ENCODE data around the gene HES3.
"Not testable (repeated sequence)": the region's sequence is repeated elsewhere in the genome, so short reads cannot be mapped to it uniquely, and the experiment has no call there.

The HES3 gene

GRCh38 chr1:6243993-6244392 is at the start of gene HES3:
Gene HES3 (plus strand): TSS chr1:6244179. CDS start chr1:6244366, 187 bp downstream.
- no peak for DNase-seq

DNA sequence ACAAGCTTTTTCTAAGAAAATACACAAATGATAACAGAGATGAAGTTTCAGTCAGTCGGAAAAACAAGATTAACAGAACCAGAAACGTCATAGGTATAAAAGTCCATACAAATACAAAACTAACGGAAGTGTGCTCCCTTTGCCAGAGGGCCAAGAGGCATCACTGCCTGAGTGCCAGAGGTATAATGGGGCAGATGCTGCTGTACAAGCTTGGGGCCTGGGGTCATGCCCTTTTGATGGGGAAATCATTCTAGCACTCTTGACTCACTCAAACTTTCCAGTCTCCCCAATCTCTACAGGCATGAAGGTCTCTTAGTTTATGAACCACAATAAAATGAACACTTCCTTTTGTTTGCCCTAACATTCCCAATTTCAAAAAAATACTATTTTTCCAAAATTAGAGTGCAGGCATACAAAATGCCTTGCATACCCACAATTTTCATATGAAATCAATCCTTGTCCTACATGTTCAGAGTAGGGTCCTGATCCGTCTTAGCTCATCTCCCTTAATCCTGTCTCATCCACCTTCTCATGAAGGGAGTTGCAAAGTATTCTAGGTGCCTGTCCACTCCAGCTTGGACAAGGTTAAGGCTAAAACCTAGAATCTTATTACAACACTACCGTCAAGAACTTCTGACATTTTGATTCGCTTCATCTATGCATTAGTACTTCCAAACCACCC is 46.1 kb upstream of the HES3 start:
- DNase-seq: no peak

GRCh38 chr1:6198646-6199297 is 45.2 kb upstream of the HES3 start:
- DNase-seq: peak; percentile 28

- peak; percentile 98 for DNase-seq
Observed at GRCh38 chr1:6199298-6200187, 44.4 kb upstream of the HES3 start, which contains the start of gene RPL22. Gene RPL22 (minus strand): TSS chr1:6199595. CDS start chr1:6199573, 22 bp downstream.

GRCh38 chr1:6200188-6200809 is 43.7 kb upstream of the HES3 start:
- no peak for DNase-seq

DNA sequence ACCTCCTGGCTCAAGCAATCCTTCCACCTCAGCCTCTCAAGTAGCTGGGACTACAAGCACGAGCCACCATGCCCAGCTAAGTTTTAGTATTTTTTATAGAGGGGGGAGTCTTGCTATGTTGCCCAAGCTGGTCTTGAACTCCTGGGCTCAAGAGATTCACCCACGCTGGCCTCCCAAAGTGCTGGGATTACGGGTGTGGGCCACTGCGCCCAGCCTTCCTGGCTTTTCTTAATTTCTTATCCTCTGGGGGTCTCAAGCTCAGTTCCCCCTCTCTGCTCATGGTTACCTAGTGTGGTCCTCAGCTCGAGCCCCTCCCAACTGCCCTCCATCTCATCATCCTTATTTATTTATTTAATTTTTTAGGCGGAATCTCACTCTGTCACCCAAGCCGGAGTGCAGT is 41.7 kb upstream of the HES3 start:
- no peak for DNase-seq

- DNase-seq: peak; percentile 72
Observed at GRCh38 chr1:6205849-6206519, 38.0 kb upstream of the HES3 start, which contains the start of gene RNF207. Gene RNF207 (plus strand): TSS chr1:6206119. CDS start chr1:6206536, 417 bp downstream.

DNA sequence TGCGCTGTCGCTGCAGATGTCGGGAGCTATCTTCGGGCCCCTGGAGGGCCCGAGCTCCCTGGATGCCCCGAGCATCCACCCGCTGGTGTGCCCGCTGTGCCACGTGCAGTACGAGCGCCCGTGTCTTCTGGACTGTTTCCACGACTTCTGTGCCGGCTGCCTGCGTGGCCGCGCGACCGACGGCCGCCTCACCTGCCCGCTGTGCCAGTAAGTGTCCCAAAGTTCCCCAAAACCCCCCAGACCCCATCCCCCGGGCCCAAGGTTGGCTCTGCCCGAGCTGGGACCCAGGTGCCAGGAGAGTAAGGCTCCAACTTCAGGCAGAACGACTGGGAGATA is 37.5 kb upstream of the HES3 start:
- no peak for DNase-seq

DNA sequence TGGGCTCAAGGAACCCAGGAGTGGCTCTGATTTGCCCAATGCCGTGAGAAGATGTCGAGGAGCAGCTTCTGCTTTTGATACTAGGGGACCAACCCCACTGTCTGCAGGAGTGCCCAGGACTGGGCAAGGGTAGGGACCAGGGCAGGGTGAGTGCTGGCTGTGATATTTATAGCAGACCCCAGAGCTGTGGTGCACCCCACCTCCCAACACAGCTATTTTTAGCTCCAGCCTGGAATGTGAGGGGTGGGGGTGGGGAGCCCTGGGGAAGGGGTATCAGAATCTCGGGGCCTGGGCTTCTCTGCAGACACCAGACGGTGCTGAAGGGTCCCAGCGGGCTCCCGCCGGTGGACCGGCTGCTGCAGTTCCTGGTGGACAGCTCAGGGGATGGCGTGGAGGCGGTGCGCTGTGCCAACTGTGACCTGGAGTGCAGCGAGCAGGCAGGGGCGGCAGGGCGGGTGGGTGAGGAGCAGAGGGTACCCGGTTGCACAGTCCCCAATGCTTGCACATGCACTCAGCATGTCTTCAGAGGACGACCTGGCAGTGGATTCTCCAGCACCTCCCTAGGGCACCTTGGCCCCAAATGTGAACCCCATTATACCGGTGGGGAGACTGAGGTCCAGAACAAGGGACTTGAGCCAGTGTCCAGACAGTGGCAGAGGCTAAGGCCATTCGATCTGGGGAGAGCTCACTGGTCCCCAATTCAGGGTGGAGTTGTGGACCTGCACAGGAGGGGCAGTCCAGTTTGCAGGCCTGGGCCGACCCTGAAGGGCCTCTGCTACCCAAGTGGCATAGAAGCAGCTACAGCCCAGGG is 36.7 kb upstream of the HES3 start:
- DNase-seq: no peak

DNA sequence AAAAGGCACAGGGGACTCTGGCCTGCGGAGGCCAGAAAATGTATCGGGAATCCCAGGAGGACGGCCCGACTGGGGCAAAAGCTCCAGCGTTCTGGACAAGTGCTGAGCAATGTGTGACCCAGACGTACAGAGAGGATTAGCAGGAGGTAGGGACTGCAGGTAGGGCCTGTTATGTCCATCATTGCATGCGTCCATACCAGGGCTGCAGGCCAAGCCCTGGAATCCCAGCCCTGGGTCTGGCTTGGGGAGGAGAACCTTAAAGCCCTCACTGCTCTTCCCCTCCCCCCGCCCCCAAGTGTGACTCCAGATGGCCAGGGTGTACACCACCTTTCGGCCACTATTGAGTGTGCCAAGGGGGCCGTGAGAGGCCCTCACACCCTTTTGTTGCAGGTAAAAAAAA is 36.1 kb upstream of the HES3 start:
- DNase-seq: no peak

GRCh38 chr1:6208723-6209660 is 35.0 kb upstream of the HES3 start:
- peak; percentile 22 for DNase-seq

GRCh38 chr1:6209661-6210580 is 34.1 kb upstream of the HES3 start:
- DNase-seq: peak; percentile 10

- no peak for DNase-seq
Observed at GRCh38 chr1:6210591-6211355, 33.2 kb upstream of the HES3 start.

DNA sequence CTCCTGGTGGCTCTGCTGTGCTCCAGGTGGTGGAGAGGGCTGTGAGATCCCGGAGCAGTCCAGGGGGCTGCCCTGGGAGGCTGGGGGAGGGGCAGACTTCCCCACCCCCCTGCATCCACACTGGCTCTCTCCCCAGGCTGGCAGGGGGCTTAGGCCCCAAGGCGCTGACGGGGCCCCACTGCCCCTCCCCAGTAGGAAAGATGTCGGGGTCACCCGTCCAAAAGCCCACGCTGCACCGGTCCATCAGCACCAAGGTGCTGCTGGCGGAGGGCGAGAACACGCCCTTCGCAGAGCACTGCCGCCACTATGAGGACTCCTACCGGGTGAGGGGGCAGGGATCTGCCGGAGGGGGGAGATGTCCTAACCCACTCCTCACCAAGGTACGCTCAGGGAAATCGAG is 32.2 kb upstream of the HES3 start:
- DNase-seq: no peak

- DNase-seq: no peak
Observed at GRCh38 chr1:6212193-6212959, 31.6 kb upstream of the HES3 start.

- DNase-seq: no peak
Observed at GRCh38 chr1:6218375-6219164, 25.4 kb upstream of the HES3 start.

GRCh38 chr1:6219641-6220040 is 24.3 kb upstream of the HES3 start:
- not testable (repeated sequence) for DNase-seq

Measured in CD4-positive, alpha-beta T cell treated with Interleukin-17A for 1 hour (primary cell).